Erythroblast (primary cell): ENCODE data around the gene AGAP1.

Experiments used
- GATA1 ChIP-seq: IDR thresholded peaks from 2 replicates; pipeline ENCODE4 v1.6.1; 2011; ENCODE audit warnings: low read depth, mild to moderate bottlenecking, control low read depth, low read length, moderate library complexity
- POLR2A ChIP-seq: IDR thresholded peaks from 2 replicates; pipeline ENCODE4 v1.6.1; 2011; ENCODE audit warnings: mild to moderate bottlenecking, low read length

- TF ChIP-seq POLR2A: no peak
- no peak for TF ChIP-seq GATA1
These were observed 14.7 kb downstream of the AGAP1 start for GRCh38 chr2:235508371-235509160.
